WI38 (cell line): ENCODE data around the gene SUFU.

Experiments
- H3K4me3 ChIP-seq: 2 replicates; pipeline ENCODE4 v1.5.1; 2011; ENCODE audit warnings: low read depth, mild to moderate bottlenecking, control low read depth, low read length
- TF ChIP-seq, protein P1 (sequence below): IDR thresholded peaks from 2 replicates; pipeline ENCODE4 v1.5.1; 2012; ENCODE audit warnings: low read depth, mild to moderate bottlenecking, control low read depth, low read length

SUFU gene

GRCh38 chr10:102588875-102589274, 85.1 kb downstream of the SUFU start:
- no peak overlapping the region for H3K4me3 ChIP-seq
- TF ChIP-seq, protein P1, sequence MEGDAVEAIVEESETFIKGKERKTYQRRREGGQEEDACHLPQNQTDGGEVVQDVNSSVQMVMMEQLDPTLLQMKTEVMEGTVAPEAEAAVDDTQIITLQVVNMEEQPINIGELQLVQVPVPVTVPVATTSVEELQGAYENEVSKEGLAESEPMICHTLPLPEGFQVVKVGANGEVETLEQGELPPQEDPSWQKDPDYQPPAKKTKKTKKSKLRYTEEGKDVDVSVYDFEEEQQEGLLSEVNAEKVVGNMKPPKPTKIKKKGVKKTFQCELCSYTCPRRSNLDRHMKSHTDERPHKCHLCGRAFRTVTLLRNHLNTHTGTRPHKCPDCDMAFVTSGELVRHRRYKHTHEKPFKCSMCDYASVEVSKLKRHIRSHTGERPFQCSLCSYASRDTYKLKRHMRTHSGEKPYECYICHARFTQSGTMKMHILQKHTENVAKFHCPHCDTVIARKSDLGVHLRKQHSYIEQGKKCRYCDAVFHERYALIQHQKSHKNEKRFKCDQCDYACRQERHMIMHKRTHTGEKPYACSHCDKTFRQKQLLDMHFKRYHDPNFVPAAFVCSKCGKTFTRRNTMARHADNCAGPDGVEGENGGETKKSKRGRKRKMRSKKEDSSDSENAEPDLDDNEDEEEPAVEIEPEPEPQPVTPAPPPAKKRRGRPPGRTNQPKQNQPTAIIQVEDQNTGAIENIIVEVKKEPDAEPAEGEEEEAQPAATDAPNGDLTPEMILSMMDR = no peak

DNA sequence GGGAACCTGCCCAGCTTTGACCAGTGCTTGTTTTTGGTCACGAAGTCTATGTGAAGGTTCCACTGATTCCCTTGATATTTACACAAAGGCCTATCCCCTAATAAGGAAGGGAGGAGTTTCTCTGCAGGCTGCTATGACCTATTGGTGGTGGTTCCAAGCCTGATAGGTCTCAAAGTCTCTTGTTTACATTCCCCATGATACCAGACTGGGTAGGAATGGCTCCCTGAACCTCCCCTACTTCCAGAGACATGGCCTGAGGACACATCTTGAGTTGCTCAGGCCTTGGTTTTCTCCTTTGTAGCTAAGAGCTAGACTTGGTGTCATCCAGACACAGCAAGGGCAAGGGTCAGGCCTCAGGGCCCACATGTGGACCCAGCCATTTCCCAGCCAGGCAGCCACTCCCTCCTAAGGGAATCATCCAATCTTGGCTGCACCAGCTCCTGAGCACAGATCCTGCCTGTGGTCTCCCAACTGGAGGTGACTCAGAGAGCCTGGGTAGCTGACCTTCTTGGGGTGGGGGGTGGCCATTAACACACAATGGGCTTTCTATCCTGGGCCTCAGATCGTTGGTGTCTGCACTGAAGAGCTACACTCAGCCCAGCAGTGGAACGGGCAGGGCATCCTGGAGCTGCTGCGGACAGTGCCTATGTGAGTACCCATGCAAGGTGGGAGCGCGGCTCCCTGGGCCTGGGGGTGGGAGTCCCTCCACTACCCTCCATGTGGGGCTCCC, 89.5 kb downstream of the SUFU start:
- H3K4me3 ChIP-seq = no peak overlapping the region
- TF ChIP-seq, protein P1 = no peak

DNA sequence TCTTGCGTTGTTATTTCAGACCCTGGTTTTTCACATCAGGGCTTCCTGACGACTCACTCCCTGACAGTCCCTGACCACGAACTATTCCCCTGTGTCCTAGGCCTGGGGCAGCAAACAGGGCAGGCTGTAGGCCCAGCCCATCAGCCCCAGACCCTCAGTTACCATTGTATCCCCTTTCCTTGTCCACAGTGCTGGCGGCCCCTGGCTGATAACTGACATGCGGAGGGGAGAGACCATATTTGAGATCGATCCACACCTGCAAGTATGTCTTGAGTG, 90.0 kb downstream of the SUFU start:
- H3K4me3 ChIP-seq = no peak overlapping the region
- TF ChIP-seq, protein P1 = no peak

- TF ChIP-seq, protein P1 = no peak
- no peak overlapping the region for H3K4me3 ChIP-seq
These were observed 91.5 kb downstream of the SUFU start for GRCh38 chr10:102595293-102595692.

DNA sequence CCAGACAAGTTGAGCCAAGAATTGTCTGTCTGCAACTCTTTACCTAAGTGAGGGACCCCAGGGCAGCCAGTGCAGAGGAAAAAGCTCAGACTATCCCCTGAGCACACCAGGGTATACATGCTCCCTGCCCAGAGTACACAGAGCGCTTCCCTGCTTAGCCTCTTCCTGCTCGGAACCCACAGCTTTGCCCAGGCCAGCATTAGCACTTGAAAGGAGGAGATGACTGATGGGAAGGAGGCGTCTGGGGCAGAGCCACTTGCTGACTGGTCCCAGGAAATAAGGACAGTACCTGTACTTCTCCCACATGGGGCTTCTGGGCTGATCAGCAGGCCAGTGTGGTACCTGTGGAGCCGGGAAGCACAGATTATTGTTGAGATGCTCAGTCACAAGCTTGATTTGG, 92.1 kb downstream of the SUFU start:
- H3K4me3 ChIP-seq = no peak overlapping the region
- TF ChIP-seq, protein P1 = no peak

- TF ChIP-seq, protein P1 = peak; percentile 90
- H3K4me3 ChIP-seq = no peak overlapping the region
These were observed 92.8 kb downstream of the SUFU start for GRCh38 chr10:102596506-102596971.

DNA sequence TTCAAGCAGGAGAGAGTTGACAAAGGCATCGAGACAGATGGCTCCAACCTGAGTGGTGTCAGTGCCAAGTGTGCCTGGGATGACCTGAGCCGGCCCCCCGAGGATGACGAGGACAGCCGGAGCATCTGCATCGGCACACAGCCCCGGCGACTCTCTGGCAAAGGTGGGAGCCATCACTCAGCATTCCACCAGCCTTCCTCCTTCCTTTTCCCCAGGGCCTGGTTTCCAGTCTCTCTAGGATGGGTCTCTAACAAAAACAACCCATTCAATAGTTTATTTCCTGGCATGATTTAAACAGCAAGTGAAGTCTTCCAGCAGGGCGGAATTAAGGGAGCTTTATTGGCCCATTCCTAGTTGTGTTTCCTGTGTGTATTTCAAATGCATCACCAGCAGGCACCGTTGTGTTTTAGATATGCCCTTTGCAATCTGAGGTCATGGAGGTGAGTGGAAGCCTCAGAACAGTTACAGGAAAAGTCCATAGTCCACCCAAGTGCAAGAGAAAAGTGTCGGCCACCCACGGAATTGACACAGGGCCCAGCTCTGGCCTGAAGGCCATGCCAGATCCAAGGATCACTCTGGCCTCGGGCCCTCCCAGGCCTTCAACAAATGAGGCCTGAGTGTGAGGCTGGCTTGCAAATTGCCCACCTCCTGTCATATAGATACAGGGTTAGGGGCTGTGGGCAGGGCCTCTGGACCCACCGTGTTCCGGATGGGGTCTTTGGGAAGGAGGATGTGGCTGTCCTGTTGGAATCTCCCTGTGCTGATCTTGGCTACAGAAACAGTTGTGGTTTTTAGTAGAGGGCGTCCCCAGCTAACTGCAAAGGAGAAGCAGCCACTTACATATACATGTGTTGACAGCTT, 93.6 kb downstream of the SUFU start:
- TF ChIP-seq, protein P1 = no peak
- no peak overlapping the region for H3K4me3 ChIP-seq
